Activated naive CD4-positive, alpha-beta T cell treated with anti-CD3 and anti-CD28 coated beads, Interleukin-2, amount 10 ng/mL, durations not matched to agents 5 hours and 36 hours (primary cell): ENCODE data around the gene NME8. TPM values are rescaled to one million over a fixed set of nuclear protein-coding genes. Genes with fewer than 3 reads are reported as not detected.

ENCODE experiments used
- total RNA-seq, 2 experiments: library from RNA; stranded (reverse); gene quantifications; one replicate each; pipeline ENCODE4 v1.2.3, GENCODE V29; 2021

NME8 gene
- not detected for total RNA-seq

GRCh38 chr7:37848297-37848696, at the start of gene NME8:
TSS of gene NME8 (plus strand) at chr7:37848597. CDS start at chr7:37850267, 1,670 bp downstream.

GRCh38 chr7:37916673-37917660, 68.6 kb downstream of the NME8 start, which contains the start of gene SFRP4:
TSS of gene SFRP4 (minus strand) at chr7:37916817. CDS start at chr7:37916537, 280 bp downstream.

GRCh38 chr7:37920305-37920848, 72.0 kb downstream of the NME8 start, which contains the start of gene EPDR1:
TSS of gene EPDR1 (plus strand) at chr7:37920640. CDS start at chr7:37920940, 300 bp downstream.

Other genes with a start within 250 kb of the NME8 start
- not detected for gene GPR141, start 164.8 kb upstream of the NME8 start, total RNA-seq
- gene SFRP4, start 68.2 kb downstream of the NME8 start, total RNA-seq: not detected
- gene EPDR1, start 72.0 kb downstream of the NME8 start, total RNA-seq: under 1 TPM; 0.19 to 0.48 TPM